Stimulated activated CD4-positive, alpha-beta T cell treated with anti-CD3 and anti-CD28 coated beads, Interleukin-12 subunit alpha, Interleukin-12 subunit beta, amount 100 ng/mL, for 24 hours (primary cell): ENCODE results near the gene HTD2.
"Not testable (repeated sequence)": the region's sequence is repeated elsewhere in the genome, so short reads cannot be mapped to it uniquely, and the experiment has no call there.

Experiments used
- DNase-seq, 2 experiments: peaks; one replicate each; pipeline ENCODE4 v3.0.0-alpha.2; 2020; ENCODE audit warnings: low read depth in 2 of 2

HTD2 gene

GRCh38 chr3:58332575-58333188 lies 26.4 kb downstream of the HTD2 start, which contains the start of gene PXK:
PXK (plus strand) TSS chr3:58332892; CDS start chr3:58332989, 97 bp downstream.
- DNase-seq, result peak; percentile 54 to 61

- no peak for DNase-seq
Observed at GRCh38 chr3:58333206-58334012, 27.1 kb downstream of the HTD2 start.

- no peak for DNase-seq
Observed at GRCh38 chr3:58334013-58334321, 27.6 kb downstream of the HTD2 start.

GRCh38 chr3:58334506-58334884 lies 28.2 kb downstream of the HTD2 start:
- DNase-seq, result no peak

- no peak for DNase-seq
Observed at GRCh38 chr3:58335652-58335947, 29.3 kb downstream of the HTD2 start.

- no peak for DNase-seq
Observed at GRCh38 chr3:58336135-58336882, 30.0 kb downstream of the HTD2 start.

- no peak for DNase-seq
Observed at GRCh38 chr3:58337190-58337589, 30.9 kb downstream of the HTD2 start.

- not testable (repeated sequence) for DNase-seq
Observed at GRCh38 chr3:58339146-58339545, 32.8 kb downstream of the HTD2 start.

GRCh38 chr3:58340594-58341244 lies 34.4 kb downstream of the HTD2 start:
- DNase-seq, result no peak

- no peak for DNase-seq
Observed at GRCh38 chr3:58341376-58341775, 35.1 kb downstream of the HTD2 start.

GRCh38 chr3:58342676-58343075 lies 36.4 kb downstream of the HTD2 start:
- DNase-seq, result no peak

- no peak for DNase-seq
Observed at GRCh38 chr3:58345457-58345856, 39.1 kb downstream of the HTD2 start.

- no peak for DNase-seq
Observed at GRCh38 chr3:58346368-58346767, 40.0 kb downstream of the HTD2 start.

GRCh38 chr3:58347984-58348383 lies 41.7 kb downstream of the HTD2 start:
- no peak for DNase-seq

GRCh38 chr3:58349792-58350626 lies 43.7 kb downstream of the HTD2 start:
- no peak for DNase-seq

GRCh38 chr3:58350627-58351013 lies 44.3 kb downstream of the HTD2 start:
- no peak for DNase-seq

- no peak for DNase-seq
Observed at GRCh38 chr3:58351920-58352319, 45.6 kb downstream of the HTD2 start.

GRCh38 chr3:58352626-58353025 lies 46.3 kb downstream of the HTD2 start:
- DNase-seq, result no peak

- no peak for DNase-seq
Observed at GRCh38 chr3:58353722-58354553, 47.6 kb downstream of the HTD2 start.

GRCh38 chr3:58355179-58355578 lies 48.9 kb downstream of the HTD2 start:
- no peak for DNase-seq

GRCh38 chr3:58356054-58356453 lies 49.7 kb downstream of the HTD2 start:
- no peak for DNase-seq
